Calu3 (cell line): ENCODE data around the gene AQP5. TPM values are rescaled to one million over a fixed set of nuclear protein-coding genes. Genes with fewer than 3 reads are reported as not detected.

Source experiments
- BruUV-seq: library from RNA; stranded (reverse); fragments of 400-500 nt; replicated peaks from 2 replicates; lab custom pipeline; 2021; lab: Mats Ljungman, UMichigan
- CTCF ChIA-PET: fragments of 300-600 bp; sonication (Branson Sonifier 250); formaldehyde crosslinking; loops from one replicate; lab custom pipeline; 2022; ENCODE audit warnings: antibody characterized with exemption; lab: Charles Lee
- DNase-seq: peaks from one replicate; pipeline ENCODE4 v3.0.0; 2022
- H3K27ac Mint-ChIP-seq: one replicate; pipeline ENCODE4 v1.8.0; 2022; ENCODE audit warnings: mixed read lengths; ENCODE audit not compliant: unreplicated experiment
- H3K27me3 Mint-ChIP-seq: one replicate; pipeline ENCODE4 v1.8.0; 2022; ENCODE audit warnings: mixed read lengths; ENCODE audit not compliant: unreplicated experiment
- H3K36me3 Mint-ChIP-seq: one replicate; pipeline ENCODE4 v1.8.0; 2022; ENCODE audit warnings: mild to moderate bottlenecking, moderate library complexity, mixed read lengths; ENCODE audit not compliant: insufficient read depth, unreplicated experiment
- H3K4me1 Mint-ChIP-seq: one replicate; pipeline ENCODE4 v1.8.0; 2022; ENCODE audit warnings: mild to moderate bottlenecking, low read depth, mixed read lengths; ENCODE audit not compliant: unreplicated experiment
- H3K4me3 Mint-ChIP-seq: one replicate; pipeline ENCODE4 v1.8.0; 2022; ENCODE audit warnings: mild to moderate bottlenecking, low read depth, moderate library complexity, mixed read lengths; ENCODE audit not compliant: unreplicated experiment
- H3K9me3 Mint-ChIP-seq: one replicate; pipeline ENCODE4 v1.8.0; 2022; ENCODE audit warnings: low read depth, mixed read lengths; ENCODE audit not compliant: unreplicated experiment
- intact Hi-C: fragments of 100-400 bp; cut with micrococcal nuclease; formaldehyde crosslinking; loops from one replicate; pipeline ENCODE4 v1.10.0; 2022; ENCODE audit not compliant: unreplicated experiment
- total RNA-seq: library from RNA; stranded (reverse); gene quantifications from 2 replicates; pipeline ENCODE4 v1.2.3, GENCODE V29; 2022
- TF ChIP-seq, protein P1 (sequence below): fragments of 200-600 bp; IDR thresholded peaks from one replicate; pipeline ENCODE4 v1.8.0; 2022; ENCODE audit warnings: antibody characterized with exemption; ENCODE audit not compliant: unreplicated experiment

Gene AQP5
- total RNA-seq, 1 experiment from 2014 or later: 51.9 TPM

DNA sequence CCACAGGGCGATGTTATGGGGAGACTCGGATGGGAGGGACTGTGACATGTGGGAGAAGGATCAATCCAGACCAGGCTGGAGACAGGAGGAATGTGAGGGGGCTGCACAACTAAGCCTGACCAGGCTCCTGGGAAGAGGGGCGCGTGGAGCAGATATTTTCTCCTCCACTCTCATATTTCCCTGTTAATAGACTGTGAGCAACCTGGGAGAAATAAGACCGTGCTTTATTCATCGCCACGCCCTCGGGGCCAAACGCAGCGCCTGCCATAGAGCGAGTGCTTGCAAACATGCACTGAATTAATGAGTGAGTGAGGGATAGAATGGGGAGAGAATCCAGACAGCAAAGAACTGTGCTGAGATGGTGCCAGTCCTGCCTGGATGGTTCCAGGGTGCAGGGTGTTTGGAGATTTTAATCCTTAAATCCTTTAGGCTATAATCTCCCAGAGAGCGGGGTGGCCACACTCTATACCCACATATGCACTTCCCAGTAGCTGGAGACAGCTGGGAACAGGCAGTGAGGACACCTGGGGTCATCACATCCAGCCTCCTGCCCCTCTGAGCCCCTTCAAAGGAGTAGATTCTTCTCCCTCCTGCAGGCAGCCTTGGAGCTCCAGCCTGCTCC lies 44.4 kb upstream of the AQP5 start:
- Mint-ChIP-seq H3K27ac (no peak overlapping the region), H3K4me3 (no peak overlapping the region), H3K27me3 (no peaks in the 10 kb centered on the region), H3K4me1 (peaks cover 14% of the 10 kb centered on the region), H3K36me3 (no peaks in the 10 kb centered on the region), H3K9me3 (no peaks in the 10 kb centered on the region)
- no TSS peak for BruUV-seq
- CTCF ChIA-PET: no interaction called here
- intact Hi-C loops: no loop called here
- TF ChIP-seq, protein P1, sequence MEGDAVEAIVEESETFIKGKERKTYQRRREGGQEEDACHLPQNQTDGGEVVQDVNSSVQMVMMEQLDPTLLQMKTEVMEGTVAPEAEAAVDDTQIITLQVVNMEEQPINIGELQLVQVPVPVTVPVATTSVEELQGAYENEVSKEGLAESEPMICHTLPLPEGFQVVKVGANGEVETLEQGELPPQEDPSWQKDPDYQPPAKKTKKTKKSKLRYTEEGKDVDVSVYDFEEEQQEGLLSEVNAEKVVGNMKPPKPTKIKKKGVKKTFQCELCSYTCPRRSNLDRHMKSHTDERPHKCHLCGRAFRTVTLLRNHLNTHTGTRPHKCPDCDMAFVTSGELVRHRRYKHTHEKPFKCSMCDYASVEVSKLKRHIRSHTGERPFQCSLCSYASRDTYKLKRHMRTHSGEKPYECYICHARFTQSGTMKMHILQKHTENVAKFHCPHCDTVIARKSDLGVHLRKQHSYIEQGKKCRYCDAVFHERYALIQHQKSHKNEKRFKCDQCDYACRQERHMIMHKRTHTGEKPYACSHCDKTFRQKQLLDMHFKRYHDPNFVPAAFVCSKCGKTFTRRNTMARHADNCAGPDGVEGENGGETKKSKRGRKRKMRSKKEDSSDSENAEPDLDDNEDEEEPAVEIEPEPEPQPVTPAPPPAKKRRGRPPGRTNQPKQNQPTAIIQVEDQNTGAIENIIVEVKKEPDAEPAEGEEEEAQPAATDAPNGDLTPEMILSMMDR: no peak
- no peak for DNase-seq

DNA sequence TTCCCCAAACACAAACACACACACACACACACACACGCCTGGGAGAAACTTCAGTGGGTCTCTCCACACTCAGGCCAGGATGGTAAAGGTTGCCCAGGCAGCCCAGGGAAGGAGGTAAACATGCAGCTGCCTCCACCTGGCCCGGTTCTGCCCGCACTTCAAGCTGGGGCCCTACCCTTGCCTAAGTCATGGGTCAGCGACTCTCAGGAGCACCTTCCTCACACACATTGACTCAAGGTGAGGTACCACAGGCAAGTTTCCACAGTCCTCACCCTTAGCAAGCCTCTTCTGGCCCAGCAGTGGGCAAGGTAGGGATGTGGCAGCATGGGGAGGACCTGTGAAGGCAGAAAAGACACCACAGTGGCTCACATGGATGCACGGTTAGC lies 43.9 kb upstream of the AQP5 start:
- BruUV-seq: no TSS peak
- intact Hi-C loops: no loop called here
- H3K27me3 Mint-ChIP-seq: no peaks in the 10 kb centered on the region
- no peak for DNase-seq
- no peak overlapping the region for H3K27ac Mint-ChIP-seq
- H3K36me3 Mint-ChIP-seq: no peaks in the 10 kb centered on the region
- H3K4me1 Mint-ChIP-seq: peaks cover 15% of the 10 kb centered on the region
- no peaks in the 10 kb centered on the region for H3K9me3 Mint-ChIP-seq
- TF ChIP-seq, protein P1: no peak
- no peak overlapping the region for H3K4me3 Mint-ChIP-seq
- CTCF ChIA-PET: no interaction called here

DNA sequence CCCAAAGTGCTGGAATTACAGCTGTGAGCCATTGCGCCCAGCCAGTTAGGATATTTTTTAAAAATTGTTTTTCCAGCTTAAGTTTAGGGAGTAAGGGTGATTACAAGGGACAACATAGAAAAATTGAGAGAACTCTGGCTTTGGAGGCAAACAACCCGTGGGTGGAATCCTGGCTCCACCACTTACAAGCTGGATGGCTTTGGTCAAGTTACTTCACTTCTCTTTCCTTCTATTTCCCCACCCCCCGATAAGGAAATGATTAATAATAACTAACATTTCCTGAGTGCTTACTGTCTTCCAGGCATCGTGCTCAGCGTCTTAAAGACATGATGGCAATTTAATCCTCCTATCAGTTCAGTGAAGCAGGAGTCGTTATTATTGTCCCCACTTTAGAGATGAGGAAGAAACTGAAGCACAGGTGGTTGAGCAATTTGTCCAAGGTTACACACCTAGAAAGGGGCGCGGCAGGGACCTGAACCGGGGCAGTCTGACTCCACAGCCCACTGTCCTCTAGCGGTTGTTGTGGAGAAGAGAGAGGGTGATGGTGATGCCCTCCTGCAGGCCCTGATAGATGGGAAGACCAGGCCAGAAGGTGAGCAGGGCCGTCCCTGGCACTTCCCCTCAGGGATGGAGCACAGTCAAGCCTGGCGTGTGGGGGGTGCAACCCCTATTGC lies 41.3 kb upstream of the AQP5 start:
- TF ChIP-seq, protein P1: no peak
- intact Hi-C loops: no loop called here
- no peaks in the 10 kb centered on the region for H3K27me3 Mint-ChIP-seq
- H3K4me1 Mint-ChIP-seq: peaks cover 15% of the 10 kb centered on the region
- peak; percentile 21 for DNase-seq
- no peak overlapping the region for H3K4me3 Mint-ChIP-seq
- no peak overlapping the region for H3K27ac Mint-ChIP-seq
- BruUV-seq: no TSS peak
- no peaks in the 10 kb centered on the region for H3K9me3 Mint-ChIP-seq
- CTCF ChIA-PET: interaction anchor here (0.6 kb wide), 1 partner anchor 30 kb away, joined by 7 read pairs; no protein-coding TSS in a partner anchor
- no peaks in the 10 kb centered on the region for H3K36me3 Mint-ChIP-seq

GRCh38 chr12:49920915-49921286 lies 40.8 kb upstream of the AQP5 start:
- H3K36me3 Mint-ChIP-seq: no peaks in the 10 kb centered on the region
- no peak overlapping the region for H3K4me3 Mint-ChIP-seq
- intact Hi-C loops: no loop called here
- BruUV-seq: no TSS peak
- TF ChIP-seq, protein P1: no peak
- CTCF ChIA-PET: interaction anchor here (0.6 kb wide), 1 partner anchor 29 kb away, joined by 7 read pairs; no protein-coding TSS in a partner anchor
- DNase-seq: no peak
- H3K4me1 Mint-ChIP-seq: peaks cover 15% of the 10 kb centered on the region
- no peak overlapping the region for H3K27ac Mint-ChIP-seq
- no peaks in the 10 kb centered on the region for H3K27me3 Mint-ChIP-seq
- H3K9me3 Mint-ChIP-seq: no peaks in the 10 kb centered on the region
